Measurements from ENCODE around the gene DUSP19.

The DUSP19 gene

DNA sequence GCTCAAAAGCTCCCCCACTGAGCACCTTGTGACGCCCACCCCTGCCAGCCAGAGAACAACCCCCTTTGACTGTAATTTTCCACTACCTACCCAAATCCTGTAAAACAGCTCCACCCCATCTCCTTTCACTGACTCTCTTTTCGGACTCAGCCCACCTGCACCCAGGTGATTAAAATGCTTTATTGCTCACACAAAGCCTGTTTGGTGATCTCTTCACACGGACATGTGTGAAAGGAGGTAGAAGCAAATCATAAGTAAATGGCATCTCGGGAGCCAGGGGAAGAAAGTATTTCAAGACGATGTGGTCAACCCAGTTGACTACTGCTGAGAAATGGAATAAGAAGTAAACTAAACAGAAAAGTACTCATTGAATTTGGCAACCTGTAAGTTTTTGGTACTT, 29.1 kb upstream of the DUSP19 start:
- ATAC-seq (no peak), DNase-seq (no peak)
- no peak overlapping the region for H3K27ac Mint-ChIP-seq
- peaks cover 4 to 12% of the 10 kb centered on the region in 2 donors for H3K9me3 Mint-ChIP-seq
- no peaks in the 10 kb centered on the region for H3K4me1 Mint-ChIP-seq
- H3K4me3 Mint-ChIP-seq, result no peak overlapping the region
- peaks cover 18% of the 10 kb centered on the region for H3K27me3 Mint-ChIP-seq

- ATAC-seq (no peak), DNase-seq (no peak)
- Mint-ChIP-seq H3K4me1 (no peaks in the 10 kb centered on the region), H3K9me3 (no peaks in the 10 kb centered on the region), H3K4me3 (no peak overlapping the region), H3K27ac (no peak overlapping the region), H3K27me3 (peaks cover 30% of the 10 kb centered on the region)
Measured at GRCh38 chr2:183057333-183057985, 21.1 kb upstream of the DUSP19 start.

GRCh38 chr2:183059561-183059960, 19.0 kb upstream of the DUSP19 start:
- Mint-ChIP-seq H3K27me3 (peaks cover 34% of the 10 kb centered on the region), H3K4me3 (no peak overlapping the region), H3K27ac (no peak overlapping the region), H3K9me3 (no peaks in the 10 kb centered on the region), H3K4me1 (no peaks in the 10 kb centered on the region)
- DNase-seq (no peak), ATAC-seq (no peak)

- no peaks in the 10 kb centered on the region for H3K9me3 Mint-ChIP-seq
- H3K27me3 Mint-ChIP-seq, result peaks cover 34% of the 10 kb centered on the region
- no peak overlapping the region for H3K27ac Mint-ChIP-seq
- H3K4me1 Mint-ChIP-seq, result no peaks in the 10 kb centered on the region
- H3K4me3 Mint-ChIP-seq, result no peak overlapping the region
- ATAC-seq (no peak), DNase-seq (no peak)
Measured at GRCh38 chr2:183060571-183061231, 17.8 kb upstream of the DUSP19 start.

DNA sequence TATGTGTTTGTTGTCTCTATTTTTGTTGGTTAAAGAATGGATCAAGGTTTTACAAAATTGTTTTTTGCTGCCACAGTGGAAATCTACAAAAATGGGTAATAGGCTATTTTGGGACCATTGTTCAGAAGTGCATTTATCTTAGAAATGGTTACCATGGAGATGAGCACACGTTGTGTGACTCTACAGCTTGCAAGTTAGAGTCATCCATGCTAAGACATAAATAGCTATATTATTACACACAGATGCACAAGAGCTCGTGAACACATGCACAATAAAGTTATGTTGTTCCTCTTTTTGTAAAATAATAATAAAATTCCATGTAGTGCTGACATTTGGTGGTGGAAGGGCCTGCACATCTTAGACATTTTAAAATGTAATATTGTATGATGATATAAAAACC, 15.5 kb upstream of the DUSP19 start:
- ATAC-seq, result no peak
- Mint-ChIP-seq H3K9me3 (no peaks in the 10 kb centered on the region), H3K4me3 (no peak overlapping the region), H3K27ac (peak overlapping the region in 1 of 2 donors; percentile 40), H3K4me1 (no peaks in the 10 kb centered on the region), H3K27me3 (peaks cover 41% of the 10 kb centered on the region)
- DNase-seq, result no peak

DNA sequence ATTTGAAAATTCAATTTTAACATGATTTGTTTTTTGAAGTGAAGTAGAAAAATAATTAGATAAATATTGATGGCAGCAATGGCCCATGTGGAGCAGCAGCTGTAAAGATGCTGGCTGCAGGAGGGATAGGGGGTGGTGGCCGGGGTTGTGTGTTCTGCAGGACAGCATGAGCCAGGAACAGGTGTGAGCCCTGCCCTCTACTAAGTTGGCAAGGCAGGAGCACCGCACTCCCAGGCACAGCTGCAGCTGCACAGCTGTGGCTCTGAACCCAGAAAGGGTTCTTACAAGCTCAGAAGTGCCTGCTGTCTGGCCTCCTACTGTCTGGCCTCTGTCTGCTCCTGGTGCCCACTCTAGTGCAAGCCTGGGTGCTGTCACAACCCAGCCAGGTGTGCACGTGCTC, 10.0 kb upstream of the DUSP19 start:
- ATAC-seq (no peak), DNase-seq (no peak)
- H3K4me1 Mint-ChIP-seq, result no peaks in the 10 kb centered on the region
- no peak overlapping the region for H3K27ac Mint-ChIP-seq
- H3K9me3 Mint-ChIP-seq, result no peaks in the 10 kb centered on the region
- no peak overlapping the region for H3K4me3 Mint-ChIP-seq
- H3K27me3 Mint-ChIP-seq, result peaks cover 45% of the 10 kb centered on the region

DNA sequence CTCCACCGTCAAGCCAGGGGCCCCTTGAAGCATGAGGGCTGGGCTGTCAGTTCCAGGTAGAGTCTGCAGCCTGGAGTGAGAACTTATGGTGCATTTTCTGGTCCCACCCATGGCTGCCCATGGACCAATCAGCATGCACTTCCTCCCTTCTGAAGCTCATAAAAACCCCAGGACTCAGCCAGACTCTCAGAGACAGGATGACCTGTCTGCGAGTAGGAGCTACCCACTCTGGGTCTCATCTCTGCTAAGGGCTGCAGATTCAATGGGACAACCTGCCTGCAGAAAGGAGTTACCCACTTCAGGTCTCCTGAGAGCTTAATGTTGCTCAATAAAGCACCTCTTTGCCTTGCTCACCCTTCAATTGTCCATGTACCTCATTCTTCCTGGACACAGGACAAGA, 9.4 kb upstream of the DUSP19 start:
- Mint-ChIP-seq H3K9me3 (no peaks in the 10 kb centered on the region), H3K27ac (no peak overlapping the region), H3K27me3 (peaks cover 39% of the 10 kb centered on the region), H3K4me1 (no peaks in the 10 kb centered on the region), H3K4me3 (no peak overlapping the region)
- ATAC-seq (no peak), DNase-seq (no peak)

- Mint-ChIP-seq H3K27me3 (peaks cover 36% of the 10 kb centered on the region), H3K4me3 (no peak overlapping the region), H3K9me3 (no peaks in the 10 kb centered on the region), H3K4me1 (no peaks in the 10 kb centered on the region), H3K27ac (no peak overlapping the region)
- DNase-seq (no peak), ATAC-seq (no peak)
Measured at GRCh38 chr2:183070942-183071844, 7.4 kb upstream of the DUSP19 start.

- H3K27me3 Mint-ChIP-seq, result peaks cover 30% of the 10 kb centered on the region
Measured at GRCh38 chr2:183072177-183072576, 6.4 kb upstream of the DUSP19 start.

GRCh38 chr2:183078163-183078463, 434 bp upstream of the DUSP19 start:
- Mint-ChIP-seq H3K9me3 (no peaks in the 10 kb centered on the region), H3K4me1 (no peaks in the 10 kb centered on the region), H3K27ac (no peak overlapping the region), H3K27me3 (no peaks in the 10 kb centered on the region), H3K4me3 (peak overlapping the region; percentile 90 to 96)
- DNase-seq (no peak), ATAC-seq (no peak)

More at GRCh38 chr2:183072177-183072576, 6.4 kb upstream of the DUSP19 start:
- no peaks in the 10 kb centered on the region for H3K4me1 Mint-ChIP-seq
- no peak overlapping the region for H3K27ac Mint-ChIP-seq
- H3K4me3 Mint-ChIP-seq, result no peak overlapping the region
- no peak for ATAC-seq
- no peak for DNase-seq
- H3K9me3 Mint-ChIP-seq, result no peaks in the 10 kb centered on the region

DNA sequence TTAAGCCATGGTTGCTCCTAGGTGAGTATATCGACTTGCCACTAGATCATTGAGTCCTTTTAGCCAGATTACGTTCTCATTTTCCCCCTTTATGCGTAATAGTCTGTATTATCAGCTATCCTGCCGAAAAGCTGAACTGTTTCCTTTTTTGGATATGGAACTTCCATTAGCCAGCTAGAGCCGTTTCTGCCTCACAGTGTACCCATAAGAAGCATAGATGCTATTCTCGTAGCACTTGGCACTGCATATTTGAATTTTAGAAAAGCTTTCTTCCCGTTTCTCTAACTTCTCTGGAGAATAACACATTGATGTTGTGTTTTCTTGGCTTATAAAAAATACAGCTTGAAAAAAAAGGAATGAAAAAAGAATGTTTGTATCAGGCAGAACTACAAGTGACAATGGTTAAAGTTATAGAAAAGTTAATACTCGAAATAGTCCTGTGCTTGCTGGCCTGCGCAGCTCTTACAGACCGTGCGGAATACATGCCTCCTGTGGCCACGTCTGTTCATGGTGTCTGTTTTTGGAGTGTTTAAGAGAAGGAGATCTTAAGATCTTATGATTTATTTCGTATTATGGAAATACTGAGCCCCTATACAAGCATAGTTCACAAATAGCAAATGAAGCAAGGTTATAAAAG, 710 bp downstream of the DUSP19 start:
- Mint-ChIP-seq H3K4me3 (peak overlapping the region; percentile 90 to 96), H3K27ac (peak overlapping the region in 1 of 2 donors; percentile 27), H3K9me3 (no peaks in the 10 kb centered on the region), H3K4me1 (no peaks in the 10 kb centered on the region), H3K27me3 (no peaks in the 10 kb centered on the region)
- ATAC-seq (peak; percentile 38), DNase-seq (no peak)

DNA sequence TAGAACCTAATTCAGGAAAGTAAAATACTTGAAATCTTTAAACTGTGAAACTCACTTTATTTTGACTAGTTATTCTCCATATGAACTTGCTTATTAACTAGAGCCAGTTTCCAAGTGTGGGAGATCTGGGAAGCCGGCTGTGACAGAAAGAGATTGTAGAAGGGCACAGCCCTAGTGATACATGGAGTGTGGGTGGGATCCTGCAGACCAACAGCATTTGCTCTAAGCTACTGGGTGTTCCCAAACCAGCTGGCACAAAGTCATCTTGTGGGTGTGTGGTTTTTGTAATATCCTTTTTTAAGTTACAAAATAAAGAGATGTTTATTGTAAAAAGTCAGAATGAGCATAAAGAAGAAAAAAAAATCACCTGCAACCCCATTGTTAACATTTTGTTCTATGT, 3.4 kb downstream of the DUSP19 start:
- no peaks in the 10 kb centered on the region for H3K9me3 Mint-ChIP-seq
- no peaks in the 10 kb centered on the region for H3K27me3 Mint-ChIP-seq
- H3K4me1 Mint-ChIP-seq, result no peaks in the 10 kb centered on the region
- DNase-seq, result no peak
- H3K4me3 Mint-ChIP-seq, result no peak overlapping the region
- ATAC-seq, result no peak
- H3K27ac Mint-ChIP-seq, result no peak overlapping the region

- H3K27me3 Mint-ChIP-seq, result no peaks in the 10 kb centered on the region
- H3K4me3 Mint-ChIP-seq, result no peak overlapping the region
- no peak for DNase-seq
- H3K27ac Mint-ChIP-seq, result no peak overlapping the region
- no peak for ATAC-seq
- H3K9me3 Mint-ChIP-seq, result no peaks in the 10 kb centered on the region
- no peaks in the 10 kb centered on the region for H3K4me1 Mint-ChIP-seq
Measured at GRCh38 chr2:183088061-183088460, 9.5 kb downstream of the DUSP19 start.

DNA sequence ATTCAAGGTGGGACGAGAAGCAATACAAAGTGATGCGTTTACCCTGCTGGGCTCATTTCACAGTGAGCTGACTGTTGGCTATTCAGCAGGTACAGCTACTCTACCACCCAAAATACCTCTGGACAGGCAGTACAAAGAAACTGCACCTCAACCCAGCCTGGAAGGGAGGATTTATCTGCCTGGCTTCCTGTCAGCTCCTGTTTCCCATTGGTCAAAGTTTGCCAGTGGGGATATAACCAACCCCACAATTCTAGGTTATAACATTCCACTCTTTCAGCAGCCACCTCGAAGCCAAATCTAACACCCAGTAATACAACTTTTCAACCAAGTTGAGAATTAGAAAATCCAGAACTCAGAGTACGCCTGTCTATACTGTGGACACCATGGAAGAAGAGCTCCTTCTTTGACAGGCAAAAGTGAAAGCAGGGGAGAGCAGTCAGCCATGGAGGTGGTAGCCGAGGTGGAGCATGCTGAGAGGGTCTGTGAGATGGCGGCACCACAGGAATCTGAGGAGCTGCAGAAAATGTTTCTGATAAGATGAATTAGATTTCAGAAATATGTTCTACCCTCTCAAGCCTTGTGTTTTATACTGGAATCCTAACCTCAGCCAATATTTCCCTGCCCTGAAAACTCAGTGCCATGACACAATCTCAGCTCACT, 10.8 kb downstream of the DUSP19 start:
- no peaks in the 10 kb centered on the region for H3K27me3 Mint-ChIP-seq

GRCh38 chr2:183091318-183091953, 12.9 kb downstream of the DUSP19 start:
- Mint-ChIP-seq H3K4me3 (no peak overlapping the region), H3K9me3 (no peaks in the 10 kb centered on the region), H3K4me1 (no peaks in the 10 kb centered on the region), H3K27ac (peak overlapping the region in 1 of 2 donors; percentile 55), H3K27me3 (no peaks in the 10 kb centered on the region)
- DNase-seq, result no peak
- ATAC-seq, result no peak

More for the DNA sequence above, 10.8 kb downstream of the DUSP19 start:
- DNase-seq (no peak), ATAC-seq (no peak)
- Mint-ChIP-seq H3K4me3 (no peak overlapping the region), H3K27ac (no peak overlapping the region), H3K4me1 (no peaks in the 10 kb centered on the region), H3K9me3 (no peaks in the 10 kb centered on the region)
